ENCODE results near the gene LELP1. TPM values are rescaled to one million over a fixed set of nuclear protein-coding genes. Genes with fewer than 3 reads are reported as not detected.

LELP1 gene
- total RNA-seq, 2 donors from 2014 or later = not detected

GRCh38 chr1:153238527-153238926 lies 35.3 kb downstream of the LELP1 start:
- ATAC-seq (replicated peaks in 1 of 2) (no peak), DNase-seq (no peak)
- Mint-ChIP-seq H3K4me3 (no peak overlapping the region), H3K36me3 (ENCODE audit: insufficient read depth in 2 of 2) (no peaks in the 10 kb centered on the region), H3K27ac (no peak overlapping the region), H3K9me3 (peaks cover 1 to 2% of the 10 kb centered on the region in 2 donors), H3K4me1 (ENCODE audit: low read depth) (no peaks in the 10 kb centered on the region), H3K27me3 (ENCODE audit: low read depth) (peaks cover 9% of the 10 kb centered on the region)

GRCh38 chr1:153242160-153242559 lies 38.9 kb downstream of the LELP1 start:
- H3K9me3 Mint-ChIP-seq = peaks cover 8 to 10% of the 10 kb centered on the region in 2 donors
- ATAC-seq (replicated peaks in 1 of 2) = no peak
- DNase-seq = no peak
- no peaks in the 10 kb centered on the region for H3K4me1 Mint-ChIP-seq (ENCODE audit: low read depth)
- H3K36me3 Mint-ChIP-seq (ENCODE audit: insufficient read depth in 2 of 2) = no peaks in the 10 kb centered on the region
- H3K27ac Mint-ChIP-seq = no peak overlapping the region
- peaks cover 16% of the 10 kb centered on the region for H3K27me3 Mint-ChIP-seq (ENCODE audit: low read depth)
- no peak overlapping the region for H3K4me3 Mint-ChIP-seq

- Mint-ChIP-seq H3K36me3 (ENCODE audit: insufficient read depth in 2 of 2) (no peaks in the 10 kb centered on the region), H3K4me1 (ENCODE audit: low read depth) (no peaks in the 10 kb centered on the region), H3K27me3 (ENCODE audit: low read depth) (peaks cover 33% of the 10 kb centered on the region), H3K9me3 (peaks cover 8 to 10% of the 10 kb centered on the region in 2 donors), H3K4me3 (no peak overlapping the region), H3K27ac (no peak overlapping the region)
- no peak for DNase-seq
- no peak for ATAC-seq (replicated peaks in 1 of 2)
These were observed 42.2 kb downstream of the LELP1 start for GRCh38 chr1:153245466-153245865.

- ATAC-seq (replicated peaks in 1 of 2) (no peak), DNase-seq (no peak)
- Mint-ChIP-seq H3K27me3 (ENCODE audit: low read depth) (peaks cover 33% of the 10 kb centered on the region), H3K4me1 (ENCODE audit: low read depth) (no peaks in the 10 kb centered on the region), H3K4me3 (no peak overlapping the region), H3K9me3 (peaks cover 8 to 10% of the 10 kb centered on the region in 2 donors), H3K36me3 (ENCODE audit: insufficient read depth in 2 of 2) (no peaks in the 10 kb centered on the region), H3K27ac (no peak overlapping the region)
These were observed 42.8 kb downstream of the LELP1 start for GRCh38 chr1:153246018-153246417.

- no peaks in the 10 kb centered on the region for H3K4me1 Mint-ChIP-seq (ENCODE audit: low read depth)
- no peak overlapping the region for H3K27ac Mint-ChIP-seq
- DNase-seq = no peak
- peaks cover 8 to 10% of the 10 kb centered on the region in 2 donors for H3K9me3 Mint-ChIP-seq
- H3K36me3 Mint-ChIP-seq (ENCODE audit: insufficient read depth in 2 of 2) = no peaks in the 10 kb centered on the region
- no peak for ATAC-seq (replicated peaks in 1 of 2)
- H3K27me3 Mint-ChIP-seq (ENCODE audit: low read depth) = peaks cover 39% of the 10 kb centered on the region
- no peak overlapping the region for H3K4me3 Mint-ChIP-seq
These were observed 43.6 kb downstream of the LELP1 start for GRCh38 chr1:153246825-153247224.

GRCh38 chr1:153248176-153248879 lies 45.1 kb downstream of the LELP1 start:
- H3K9me3 Mint-ChIP-seq = peaks cover 6 to 8% of the 10 kb centered on the region in 2 donors
- no peaks in the 10 kb centered on the region for H3K36me3 Mint-ChIP-seq (ENCODE audit: insufficient read depth in 2 of 2)
- H3K27ac Mint-ChIP-seq = no peak overlapping the region
- ATAC-seq (replicated peaks in 1 of 2) (no peak), DNase-seq (no peak)
- no peak overlapping the region for H3K4me3 Mint-ChIP-seq
- H3K4me1 Mint-ChIP-seq (ENCODE audit: low read depth) = no peaks in the 10 kb centered on the region
- peaks cover 39% of the 10 kb centered on the region for H3K27me3 Mint-ChIP-seq (ENCODE audit: low read depth)

GRCh38 chr1:153250166-153250565 lies 46.9 kb downstream of the LELP1 start:
- peaks cover 11% of the 10 kb centered on the region for H3K4me1 Mint-ChIP-seq (ENCODE audit: low read depth)
- H3K4me3 Mint-ChIP-seq = no peak overlapping the region
- no peak overlapping the region for H3K27ac Mint-ChIP-seq
- H3K36me3 Mint-ChIP-seq (ENCODE audit: insufficient read depth in 2 of 2) = no peaks in the 10 kb centered on the region
- peaks cover 32% of the 10 kb centered on the region for H3K27me3 Mint-ChIP-seq (ENCODE audit: low read depth)
- no peaks in the 10 kb centered on the region for H3K9me3 Mint-ChIP-seq
- ATAC-seq (replicated peaks in 1 of 2) (no peak), DNase-seq (no peak)

- DNase-seq (no peak), ATAC-seq (replicated peaks in 1 of 2) (no peak)
- peaks cover 11% of the 10 kb centered on the region for H3K4me1 Mint-ChIP-seq (ENCODE audit: low read depth)
- H3K9me3 Mint-ChIP-seq = no peaks in the 10 kb centered on the region
- H3K27ac Mint-ChIP-seq = no peak overlapping the region
- peaks cover 30% of the 10 kb centered on the region for H3K27me3 Mint-ChIP-seq (ENCODE audit: low read depth)
- H3K4me3 Mint-ChIP-seq = no peak overlapping the region
- no peaks in the 10 kb centered on the region for H3K36me3 Mint-ChIP-seq (ENCODE audit: insufficient read depth in 2 of 2)
These were observed 47.9 kb downstream of the LELP1 start for GRCh38 chr1:153251087-153251486.

GRCh38 chr1:153251562-153251961 lies 48.3 kb downstream of the LELP1 start:
- Mint-ChIP-seq H3K27ac (no peak overlapping the region), H3K36me3 (ENCODE audit: insufficient read depth in 2 of 2) (no peaks in the 10 kb centered on the region), H3K9me3 (no peaks in the 10 kb centered on the region), H3K4me3 (no peak overlapping the region), H3K27me3 (ENCODE audit: low read depth) (peaks cover 30% of the 10 kb centered on the region), H3K4me1 (ENCODE audit: low read depth) (peaks cover 11% of the 10 kb centered on the region)
- no peak for ATAC-seq (replicated peaks in 1 of 2)
- DNase-seq = no peak

- Mint-ChIP-seq H3K4me3 (no peak overlapping the region), H3K27ac (no peak overlapping the region), H3K4me1 (ENCODE audit: low read depth) (peaks cover 11% of the 10 kb centered on the region), H3K36me3 (ENCODE audit: insufficient read depth in 2 of 2) (no peaks in the 10 kb centered on the region), H3K9me3 (no peaks in the 10 kb centered on the region), H3K27me3 (ENCODE audit: low read depth) (peaks cover 29% of the 10 kb centered on the region)
- DNase-seq = no peak
- ATAC-seq (replicated peaks in 1 of 2) = no peak
These were observed 48.8 kb downstream of the LELP1 start for GRCh38 chr1:153251988-153252387.

GRCh38 chr1:153253076-153253475 lies 49.8 kb downstream of the LELP1 start:
- no peak for DNase-seq
- ATAC-seq (replicated peaks in 1 of 2) = no peak
- Mint-ChIP-seq H3K4me1 (ENCODE audit: low read depth) (peaks cover 11% of the 10 kb centered on the region), H3K9me3 (no peaks in the 10 kb centered on the region), H3K27me3 (ENCODE audit: low read depth) (peaks cover 18% of the 10 kb centered on the region), H3K36me3 (ENCODE audit: insufficient read depth in 2 of 2) (no peaks in the 10 kb centered on the region), H3K27ac (no peak overlapping the region), H3K4me3 (no peak overlapping the region)

- H3K27me3 Mint-ChIP-seq (ENCODE audit: low read depth) = peaks cover 19% of the 10 kb centered on the region
These were observed 50.5 kb downstream of the LELP1 start for GRCh38 chr1:153253693-153254092.

More at GRCh38 chr1:153253693-153254092, 50.5 kb downstream of the LELP1 start:
- no peak overlapping the region for H3K27ac Mint-ChIP-seq
- DNase-seq (no peak), ATAC-seq (replicated peaks in 1 of 2) (peak; percentile 49 to 62)
- peaks cover 11% of the 10 kb centered on the region for H3K4me1 Mint-ChIP-seq (ENCODE audit: low read depth)
- H3K9me3 Mint-ChIP-seq = no peaks in the 10 kb centered on the region
- peak overlapping the region; percentile 9 to 12 for H3K4me3 Mint-ChIP-seq
- no peaks in the 10 kb centered on the region for H3K36me3 Mint-ChIP-seq (ENCODE audit: insufficient read depth in 2 of 2)

All from activated T-cell treated with anti-CD3 and anti-CD28 coated beads, Interleukin-2, amount 50 U/mL, for 72 hours (primary cell).